ENCODE data around the gene MICAL2. TPM values are rescaled to one million over a fixed set of nuclear protein-coding genes. Genes with fewer than 3 reads are reported as not detected.

The MICAL2 gene
- total and polyA plus RNA-seq, 2 donors (not counting 3 experiments of a cell fraction or from before 2014, with no cell fraction given), result 67.6 to 200 TPM

- no peaks in the 10 kb centered on the region for H3K36me3 ChIP-seq (ENCODE audit: control insufficient read depth in 2 of 2, extremely low read depth in 1 of 2, insufficient read depth in 2 of 2, low read length in 2 of 2)
- no peaks in the 10 kb centered on the region for H3K9me1 ChIP-seq (replicated peaks; ENCODE audit: control insufficient read depth, extremely low read depth, insufficient read depth, low read length)
- no peak overlapping the region for H2AFZ ChIP-seq (ENCODE audit: low read depth, low read length)
- DNase-seq (ENCODE audit: low read depth, low spot score) (no peak), FAIRE-seq (no peak)
- no peak overlapping the region for H3K27ac ChIP-seq (ENCODE audit: insufficient read depth, low read depth, low read length)
- no peak for TF ChIP-seq POLR2AphosphoS5 (IDR thresholded peaks at IDR 0.05; ENCODE audit: insufficient read depth, low read depth, low read length)
- TF ChIP-seq MYC (IDR thresholded peaks at IDR 0.05; ENCODE audit: low read depth, low read length), result no peak
- TF ChIP-seq FOS (IDR thresholded peaks at IDR 0.05; ENCODE audit: borderline replicate concordance, insufficient read depth, low read length), result no peak
- TF ChIP-seq GATA2 (IDR thresholded peaks at IDR 0.05; ENCODE audit: insufficient read depth, insufficient read length, low read depth, low read length), result no peak
- no peak for TF ChIP-seq EZH2 (IDR thresholded peaks at IDR 0.05; ENCODE audit: borderline replicate concordance, low read depth, low read length, severe bottlenecking)
- no peak for TF ChIP-seq JUN (IDR thresholded peaks at IDR 0.05; ENCODE audit: borderline replicate concordance, insufficient read depth, insufficient read length, low read depth)
- no peak for TF ChIP-seq CTCF (IDR thresholded peaks at IDR 0.05; ENCODE audit: extremely low read depth in 1 of 2, insufficient read depth in 1 of 2, low read depth in 1 of 2, low read length in 2 of 2)
- TF ChIP-seq MAX (IDR thresholded peaks at IDR 0.05; ENCODE audit: insufficient read depth, insufficient read length), result no peak
- no peak for TF ChIP-seq POLR2A (IDR thresholded peaks at IDR 0.05; ENCODE audit: low read depth, low read length)
- no peaks in the 10 kb centered on the region for H3K27me3 ChIP-seq (ENCODE audit: control insufficient read depth in 2 of 2, insufficient read depth in 2 of 2, low read length in 2 of 2)
- no peak overlapping the region for H3K4me3 ChIP-seq (replicated peaks in 1 of 3; ENCODE audit: insufficient read depth in 1 of 3, low read depth in 1 of 3, low read length in 3 of 3)
- no peak overlapping the region for H3K4me2 ChIP-seq (ENCODE audit: insufficient read depth, low read length)
- dilution Hi-C loops (cut with MboI; ENCODE audit: extremely low pct_ligation_motif_present, low sequenced_read_pairs), result no loop called here
- POLR2A ChIA-PET, result no interaction called here
- no peak overlapping the region for H3K9ac ChIP-seq (replicated peaks; ENCODE audit: extremely low read depth, insufficient read depth, low read length)
- intact Hi-C loops (cut with micrococcal nuclease), result no loop called here
- BruUV-seq (replicated peaks), result no TSS peak
- CTCF ChIA-PET, result interaction anchor here (0.9 kb wide), 1 partner anchor 36 kb away, joined by 3 read pairs; no protein-coding TSS in a partner anchor
- no peaks in the 10 kb centered on the region for H3K9me3 ChIP-seq (replicated peaks; ENCODE audit: control insufficient read depth, insufficient read depth, low read length)
- H3K4me1 ChIP-seq (ENCODE audit: control insufficient read depth, extremely low read depth, insufficient read depth, low read length), result no peaks in the 10 kb centered on the region
- H4K20me1 ChIP-seq (replicated peaks; ENCODE audit: control insufficient read depth, extremely low read depth, insufficient read depth, low read length), result no peaks in the 10 kb centered on the region
- no peaks in the 10 kb centered on the region for H3K79me2 ChIP-seq (ENCODE audit: control insufficient read depth, insufficient read depth, low read length)
These were observed 184.2 kb downstream of the MICAL2 start for GRCh38 chr11:12294613-12295012.

Data from endothelial cell of umbilical vein (primary cell).